Kidney epithelial cell (primary cell): Measurements from ENCODE around the gene SLX4IP. TPM values are rescaled to one million over a fixed set of nuclear protein-coding genes. Genes with fewer than 3 reads are reported as not detected.
A peak's percentile ranks its signal among the peaks of the same experiment; 100 is the strongest.

ENCODE experiments used
- DNase-seq: peaks from one replicate; pipeline ENCODE4 v3.0.0-alpha.2; 2010; ENCODE audit warnings: low read depth
- H3K27me3 ChIP-seq: 2 replicates; pipeline ENCODE4 v1.6.0; 2011; ENCODE audit warnings: low read length; ENCODE audit not compliant: control insufficient read depth, insufficient read depth
- H3K36me3 ChIP-seq: 2 replicates; pipeline ENCODE4 v1.5.1; 2011; ENCODE audit warnings: low read length; ENCODE audit not compliant: control insufficient read depth, insufficient read depth
- H3K4me3 ChIP-seq: 2 replicates; pipeline ENCODE4 v1.5.1; 2011; ENCODE audit warnings: low read depth, mild to moderate bottlenecking, control low read depth, low read length
- CTCF ChIP-seq: IDR thresholded peaks from 2 replicates; pipeline ENCODE4 v1.5.1; 2011; ENCODE audit warnings: mild to moderate bottlenecking, moderate library complexity, low read length, control low read depth, inconsistent platforms; ENCODE audit not compliant: insufficient read depth, poor library complexity, severe bottlenecking
- total RNA-seq: library from RNA; depleted of rRNA; stranded (reverse); fragments of >200 nt; gene quantifications from 2 replicates; pipeline ENCODE4 v1.2.3, GENCODE V29; 2015

SLX4IP gene
- total RNA-seq, 1 donor from 2014 or later, result 5.8 TPM

GRCh38 chr20:10509376-10509775 lies 74.3 kb downstream of the SLX4IP start:
- H3K27me3 ChIP-seq, result no peaks in the 10 kb centered on the region

GRCh38 chr20:10510216-10510615 lies 75.1 kb downstream of the SLX4IP start:
- no peak for TF ChIP-seq CTCF
- Histone ChIP-seq H3K27me3 (no peaks in the 10 kb centered on the region), H3K4me3 (no peak overlapping the region), H3K36me3 (no peaks in the 10 kb centered on the region)
- DNase-seq, result no peak

More at GRCh38 chr20:10509376-10509775, 74.3 kb downstream of the SLX4IP start:
- TF ChIP-seq CTCF, result no peak
- DNase-seq, result no peak
- Histone ChIP-seq H3K4me3 (no peak overlapping the region), H3K36me3 (no peaks in the 10 kb centered on the region)

GRCh38 chr20:10511170-10511508 lies 76.0 kb downstream of the SLX4IP start:
- H3K4me3 ChIP-seq, result no peak overlapping the region
- H3K27me3 ChIP-seq, result no peaks in the 10 kb centered on the region
- TF ChIP-seq CTCF, result no peak
- no peak for DNase-seq
- H3K36me3 ChIP-seq, result no peaks in the 10 kb centered on the region

GRCh38 chr20:10511509-10512251 lies 76.6 kb downstream of the SLX4IP start:
- no peak overlapping the region for H3K4me3 ChIP-seq
- no peaks in the 10 kb centered on the region for H3K27me3 ChIP-seq
- TF ChIP-seq CTCF, result no peak
- H3K36me3 ChIP-seq, result no peaks in the 10 kb centered on the region
- peak; percentile 97 for DNase-seq

- Histone ChIP-seq H3K27me3 (no peaks in the 10 kb centered on the region), H3K36me3 (no peaks in the 10 kb centered on the region), H3K4me3 (no peak overlapping the region)
- TF ChIP-seq CTCF, result no peak
- no peak for DNase-seq
These were observed 78.0 kb downstream of the SLX4IP start for GRCh38 chr20:10513061-10513460.
